ENCODE results near the gene KIAA0513.

DNA sequence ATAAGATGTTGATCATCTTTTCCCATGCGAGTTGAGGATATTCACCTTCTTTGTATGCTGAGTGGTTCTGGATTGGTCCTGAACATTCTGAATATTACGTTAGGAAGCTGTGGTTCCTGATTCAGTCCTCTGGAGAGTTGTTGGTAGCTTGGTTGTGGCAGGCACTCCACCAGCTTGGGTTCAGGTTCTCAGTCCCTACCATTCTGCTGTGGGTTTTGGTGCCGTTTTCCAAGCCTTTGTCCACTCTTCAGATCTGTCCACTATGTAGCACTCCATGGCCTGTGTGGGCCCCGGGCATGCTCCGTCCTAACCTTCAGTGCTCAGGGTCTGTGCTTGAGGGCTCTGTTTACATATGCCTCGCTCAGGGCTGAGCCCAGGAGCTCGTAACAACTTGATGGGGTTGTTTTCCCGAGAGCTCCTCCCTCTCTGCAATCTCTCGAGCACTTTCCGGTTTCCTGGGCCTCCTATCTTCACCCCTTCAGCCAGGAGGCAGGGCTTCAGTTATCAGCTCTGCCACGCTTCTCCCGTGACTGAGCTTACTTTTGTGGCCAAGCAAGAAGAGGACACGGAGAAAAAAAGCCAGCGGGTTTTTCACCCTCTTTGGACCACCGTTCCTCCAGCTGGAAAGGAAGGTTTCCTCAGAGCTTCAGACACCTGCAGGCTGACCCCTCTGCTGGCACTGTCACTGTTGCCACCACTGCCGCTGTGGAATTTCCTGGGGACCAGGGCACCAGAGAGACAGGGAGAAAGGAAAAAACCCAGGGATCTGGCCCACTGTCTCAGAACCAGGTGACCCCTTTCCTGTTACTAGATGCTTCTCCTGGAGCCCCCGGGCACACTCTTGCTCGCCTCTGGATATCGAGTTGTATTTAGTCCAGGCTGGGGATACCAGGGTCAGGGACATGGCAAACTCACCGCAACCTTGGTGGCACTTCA, 19.6 kb downstream of the KIAA0513 start:
- TF ChIP-seq, protein P1, sequence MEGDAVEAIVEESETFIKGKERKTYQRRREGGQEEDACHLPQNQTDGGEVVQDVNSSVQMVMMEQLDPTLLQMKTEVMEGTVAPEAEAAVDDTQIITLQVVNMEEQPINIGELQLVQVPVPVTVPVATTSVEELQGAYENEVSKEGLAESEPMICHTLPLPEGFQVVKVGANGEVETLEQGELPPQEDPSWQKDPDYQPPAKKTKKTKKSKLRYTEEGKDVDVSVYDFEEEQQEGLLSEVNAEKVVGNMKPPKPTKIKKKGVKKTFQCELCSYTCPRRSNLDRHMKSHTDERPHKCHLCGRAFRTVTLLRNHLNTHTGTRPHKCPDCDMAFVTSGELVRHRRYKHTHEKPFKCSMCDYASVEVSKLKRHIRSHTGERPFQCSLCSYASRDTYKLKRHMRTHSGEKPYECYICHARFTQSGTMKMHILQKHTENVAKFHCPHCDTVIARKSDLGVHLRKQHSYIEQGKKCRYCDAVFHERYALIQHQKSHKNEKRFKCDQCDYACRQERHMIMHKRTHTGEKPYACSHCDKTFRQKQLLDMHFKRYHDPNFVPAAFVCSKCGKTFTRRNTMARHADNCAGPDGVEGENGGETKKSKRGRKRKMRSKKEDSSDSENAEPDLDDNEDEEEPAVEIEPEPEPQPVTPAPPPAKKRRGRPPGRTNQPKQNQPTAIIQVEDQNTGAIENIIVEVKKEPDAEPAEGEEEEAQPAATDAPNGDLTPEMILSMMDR (IDR thresholded peaks at IDR 0.05; ENCODE audit: borderline replicate concordance, extremely low read depth, low read length, poor library complexity, severe bottlenecking) = no peak
- TF ChIP-seq EZH2 (IDR thresholded peaks at IDR 0.05; ENCODE audit: borderline replicate concordance, low read depth, low read length, severe bottlenecking) = no peak

All from DND-41 (cell line).